Cardiac fibroblast (primary cell): ENCODE data around the gene ALDH1L2.
"Not testable (repeated sequence)": the region's sequence is repeated elsewhere in the genome, so short reads cannot be mapped to it uniquely, and the experiment has no call there.

Experiments
- DNase-seq, 2 donors: peaks; one replicate each; pipeline versions ENCODE4 v3.0.0 to v3.0.0-alpha.2; 2010; ENCODE audit warnings: low read depth in 2 of 2
- H3K4me3 ChIP-seq, 2 donors: replicated peaks in 1 of 2; 1 replicate in 1 of 2; 2 replicates in 1 of 2; pipeline ENCODE4 v1.5.1; 2011; ENCODE audit warnings: low read depth in 2 of 2, low read length in 2 of 2, mild to moderate bottlenecking in 2 of 2, moderate library complexity in 1 of 2
- TF ChIP-seq, protein P1 (sequence below): IDR thresholded peaks from one replicate; pipeline ENCODE4 v1.5.1; 2011; ENCODE audit warnings: low read depth, mild to moderate bottlenecking, low read length, inconsistent platforms

ALDH1L2 gene

GRCh38 chr12:105100207-105100985 lies 16.1 kb upstream of the ALDH1L2 start:
- no peak overlapping the region for H3K4me3 ChIP-seq
- peak; percentile 75 to 78 for DNase-seq
- TF ChIP-seq, protein P1, sequence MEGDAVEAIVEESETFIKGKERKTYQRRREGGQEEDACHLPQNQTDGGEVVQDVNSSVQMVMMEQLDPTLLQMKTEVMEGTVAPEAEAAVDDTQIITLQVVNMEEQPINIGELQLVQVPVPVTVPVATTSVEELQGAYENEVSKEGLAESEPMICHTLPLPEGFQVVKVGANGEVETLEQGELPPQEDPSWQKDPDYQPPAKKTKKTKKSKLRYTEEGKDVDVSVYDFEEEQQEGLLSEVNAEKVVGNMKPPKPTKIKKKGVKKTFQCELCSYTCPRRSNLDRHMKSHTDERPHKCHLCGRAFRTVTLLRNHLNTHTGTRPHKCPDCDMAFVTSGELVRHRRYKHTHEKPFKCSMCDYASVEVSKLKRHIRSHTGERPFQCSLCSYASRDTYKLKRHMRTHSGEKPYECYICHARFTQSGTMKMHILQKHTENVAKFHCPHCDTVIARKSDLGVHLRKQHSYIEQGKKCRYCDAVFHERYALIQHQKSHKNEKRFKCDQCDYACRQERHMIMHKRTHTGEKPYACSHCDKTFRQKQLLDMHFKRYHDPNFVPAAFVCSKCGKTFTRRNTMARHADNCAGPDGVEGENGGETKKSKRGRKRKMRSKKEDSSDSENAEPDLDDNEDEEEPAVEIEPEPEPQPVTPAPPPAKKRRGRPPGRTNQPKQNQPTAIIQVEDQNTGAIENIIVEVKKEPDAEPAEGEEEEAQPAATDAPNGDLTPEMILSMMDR = no peak

GRCh38 chr12:105099356-105099755 lies 15.1 kb upstream of the ALDH1L2 start:
- H3K4me3 ChIP-seq = no peak overlapping the region
- TF ChIP-seq, protein P1 = no peak
- DNase-seq = no peak

GRCh38 chr12:105095338-105095737 lies 11.1 kb upstream of the ALDH1L2 start:
- H3K4me3 ChIP-seq, DNase-seq: not testable (repeated sequence)

DNA sequence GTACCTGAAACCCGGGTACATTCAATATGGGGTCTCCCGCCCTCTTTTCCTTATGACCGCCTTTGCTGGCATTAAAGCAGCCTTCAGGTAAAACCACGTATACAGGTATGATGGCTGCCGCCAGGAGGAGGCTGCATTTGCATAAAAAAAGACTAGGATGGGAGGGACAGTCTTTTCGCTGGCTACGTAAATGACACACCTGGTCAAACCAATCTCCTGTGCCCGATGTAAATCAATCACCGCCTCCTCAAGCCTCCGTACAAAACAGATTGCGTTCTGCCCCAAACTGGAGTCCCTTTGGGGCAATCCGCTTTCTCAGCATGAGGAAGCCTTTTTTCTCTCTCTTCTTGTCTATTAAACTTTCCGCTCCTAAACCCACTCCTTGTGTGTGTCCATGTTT lies 8.1 kb upstream of the ALDH1L2 start:
- TF ChIP-seq, protein P1 = no peak
- no peak overlapping the region for H3K4me3 ChIP-seq
- DNase-seq = no peak

GRCh38 chr12:105091476-105092206 lies 7.4 kb upstream of the ALDH1L2 start:
- H3K4me3 ChIP-seq = no peak overlapping the region
- TF ChIP-seq, protein P1 = no peak
- no peak for DNase-seq

DNA sequence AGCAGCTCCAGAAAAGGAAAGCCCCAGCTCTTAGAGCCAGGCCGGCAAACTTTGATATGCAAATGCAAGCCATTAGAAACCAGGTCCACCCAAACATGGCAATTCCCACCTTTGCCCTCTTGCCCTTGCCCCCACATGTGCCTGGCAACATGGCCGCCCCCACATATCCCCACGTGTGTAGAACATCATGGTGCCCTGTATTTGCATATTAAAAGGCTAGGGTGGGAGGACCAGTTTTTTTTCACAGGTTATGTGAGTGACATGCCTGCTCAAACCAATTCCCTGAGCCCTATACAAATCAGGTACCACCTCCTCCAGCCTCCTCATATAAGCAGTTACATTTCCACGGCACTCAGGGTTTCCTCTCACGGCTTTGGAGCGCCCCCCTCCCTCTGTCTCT lies 6.1 kb upstream of the ALDH1L2 start:
- no peak for DNase-seq
- TF ChIP-seq, protein P1 = no peak
- no peak overlapping the region for H3K4me3 ChIP-seq

DNA sequence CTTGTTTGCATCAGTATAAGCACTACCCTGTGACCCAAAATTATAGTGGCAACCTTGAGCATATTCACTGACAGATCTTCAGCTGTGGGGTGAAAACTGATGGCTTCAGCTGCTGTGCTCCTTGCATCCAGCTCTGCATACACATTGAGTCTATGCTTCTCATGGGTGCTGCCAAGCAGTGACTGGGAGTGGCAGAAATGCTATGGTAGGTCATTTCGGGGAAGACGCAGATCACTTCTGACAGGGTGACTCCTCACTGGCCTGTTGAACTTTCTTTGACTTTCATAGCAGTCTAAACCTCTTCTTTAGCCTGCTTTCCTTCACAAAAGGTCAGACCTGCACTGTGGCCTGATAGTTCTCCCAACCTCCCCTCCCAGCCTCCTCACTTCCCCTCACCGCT lies 5.6 kb upstream of the ALDH1L2 start:
- no peak for DNase-seq
- TF ChIP-seq, protein P1 = no peak
- H3K4me3 ChIP-seq = no peak overlapping the region
